GM21526 (cell line): Measurements from ENCODE around the gene REXO1.

Experiments
- ATAC-seq: cut with Tn5 transposase; IDR thresholded peaks from one replicate; pipeline ENCODE4 v1.9.1; 2021; ENCODE audit warnings: moderate library complexity; ENCODE audit not compliant: unreplicated experiment, low FRiP score

Gene REXO1

DNA sequence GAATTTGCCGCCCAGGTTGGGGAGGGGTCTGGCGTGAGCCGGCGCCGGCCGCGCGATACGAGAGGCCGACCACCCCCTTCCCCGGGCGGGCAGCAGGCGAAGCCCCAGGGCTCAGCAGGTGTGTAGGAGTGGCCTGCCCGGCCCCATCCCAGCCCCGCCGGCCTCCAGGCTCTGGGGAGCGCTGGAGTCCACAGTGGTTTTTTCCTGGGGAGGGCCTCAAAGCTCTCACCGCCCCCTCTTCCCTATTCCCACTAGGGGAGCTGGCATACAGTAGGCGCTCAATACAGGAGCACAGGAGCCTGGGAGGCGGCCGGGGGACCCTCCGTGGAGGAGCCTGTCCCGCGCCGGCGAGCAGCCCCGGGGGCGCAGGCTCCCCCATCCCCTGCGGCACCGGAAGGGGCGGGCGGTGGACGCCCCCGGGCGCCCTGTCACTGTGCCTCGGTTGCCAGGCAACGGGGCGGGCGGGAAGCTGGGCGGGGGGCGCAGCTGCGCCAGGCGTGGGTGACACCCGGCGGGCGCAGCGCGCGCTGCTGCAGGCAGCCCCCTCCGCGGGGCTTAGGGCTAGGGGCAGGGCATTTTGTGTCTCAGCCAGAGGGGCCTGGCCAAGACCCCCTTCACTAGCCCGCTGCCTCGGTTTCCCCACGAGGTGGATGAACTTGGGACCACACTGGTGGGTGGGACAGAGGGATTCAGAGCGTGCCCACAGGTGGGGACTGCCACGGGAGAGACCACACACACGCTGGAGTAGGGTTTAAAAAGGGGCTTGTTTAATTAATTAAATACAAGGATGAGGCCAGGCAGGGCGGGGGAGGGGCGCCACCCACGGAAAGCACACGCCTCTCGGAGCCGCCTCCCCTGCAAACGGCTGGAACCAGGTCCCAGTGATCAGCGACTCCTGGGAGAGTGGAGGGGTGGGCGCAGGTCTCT lies 3.6 kb upstream of the REXO1 start:
- no peak for ATAC-seq

DNA sequence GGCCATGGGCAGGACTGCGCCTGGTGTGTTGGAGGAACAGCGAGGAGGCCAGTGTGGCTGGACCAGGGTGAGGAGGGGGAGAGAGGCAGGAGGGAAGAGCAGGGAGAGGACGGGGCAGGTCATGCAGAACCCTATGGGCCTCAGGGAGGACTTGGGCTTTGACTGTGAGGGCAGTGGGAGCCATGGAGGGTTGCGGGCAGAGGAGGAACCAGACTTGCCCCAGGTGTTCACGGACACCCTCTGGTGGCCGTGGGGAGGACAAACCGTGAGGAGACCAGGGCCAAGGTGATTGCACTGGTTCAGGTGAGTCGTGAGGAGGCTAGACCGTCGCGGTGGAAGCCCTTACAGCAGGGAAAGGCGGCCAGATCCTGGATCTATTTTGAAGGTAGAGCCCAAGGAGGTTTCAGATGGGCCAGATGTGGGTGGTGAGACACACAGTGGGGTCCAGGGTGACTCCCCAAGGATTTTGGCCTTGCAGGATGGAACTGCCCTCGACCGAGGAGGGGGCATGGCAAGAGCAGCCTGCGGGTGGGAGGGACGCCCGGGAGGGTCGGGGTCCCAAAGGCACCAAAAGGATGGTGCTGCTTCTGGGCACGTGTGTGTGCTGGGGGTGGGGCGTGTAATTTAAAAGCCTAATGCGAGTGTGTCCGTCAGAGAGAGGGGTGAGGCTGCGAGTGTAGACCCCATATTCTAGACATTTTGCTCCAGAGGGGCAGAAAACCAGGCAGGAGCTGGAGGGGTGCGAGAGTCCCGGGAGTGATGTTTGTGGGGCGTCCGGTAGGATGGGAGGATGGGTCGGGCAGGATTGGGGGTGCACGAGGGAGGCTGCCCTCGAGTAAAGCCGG lies 2.7 kb upstream of the REXO1 start:
- ATAC-seq: no peak

DNA sequence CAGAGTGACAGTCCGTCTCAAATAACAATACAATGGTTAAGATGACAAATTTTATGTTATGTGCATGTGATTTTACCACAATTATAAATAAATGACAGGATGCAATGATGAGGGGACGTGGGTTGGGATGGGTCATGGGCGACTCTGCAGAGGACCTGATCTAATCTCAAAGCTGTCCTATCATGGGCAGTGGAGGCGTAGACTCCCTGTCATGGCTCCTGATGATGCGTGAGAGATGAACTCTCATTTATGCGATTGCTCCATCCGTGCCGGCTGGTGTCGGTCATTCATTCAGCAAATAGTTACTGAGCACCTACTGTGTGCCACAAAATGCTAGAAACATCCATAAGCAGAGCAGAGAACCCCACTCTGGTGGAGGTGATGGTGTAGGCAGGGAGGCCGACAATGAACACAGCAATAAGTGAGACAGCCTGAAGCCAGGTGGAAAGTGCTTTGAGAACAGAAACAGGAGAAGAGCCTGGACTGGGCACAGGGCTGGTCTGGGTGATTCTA lies 1.7 kb upstream of the REXO1 start:
- ATAC-seq: no peak

DNA sequence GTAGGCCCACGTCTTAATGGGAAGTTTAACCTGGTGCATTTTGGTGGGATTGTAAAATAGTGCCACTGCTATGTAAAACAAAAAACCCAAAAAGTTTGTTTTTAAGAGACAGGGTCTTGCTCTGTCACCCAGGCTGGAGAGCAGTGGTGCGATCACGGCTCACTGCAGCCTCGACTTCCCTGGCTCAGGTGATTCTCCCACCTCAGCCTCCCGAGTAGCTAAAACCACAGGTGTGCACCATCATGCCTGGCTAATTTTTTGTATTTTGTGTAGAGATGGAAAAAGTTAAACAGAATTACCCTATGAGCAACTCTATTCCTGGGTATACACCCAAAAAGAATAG lies 820 bp upstream of the REXO1 start:
- no peak for ATAC-seq

DNA sequence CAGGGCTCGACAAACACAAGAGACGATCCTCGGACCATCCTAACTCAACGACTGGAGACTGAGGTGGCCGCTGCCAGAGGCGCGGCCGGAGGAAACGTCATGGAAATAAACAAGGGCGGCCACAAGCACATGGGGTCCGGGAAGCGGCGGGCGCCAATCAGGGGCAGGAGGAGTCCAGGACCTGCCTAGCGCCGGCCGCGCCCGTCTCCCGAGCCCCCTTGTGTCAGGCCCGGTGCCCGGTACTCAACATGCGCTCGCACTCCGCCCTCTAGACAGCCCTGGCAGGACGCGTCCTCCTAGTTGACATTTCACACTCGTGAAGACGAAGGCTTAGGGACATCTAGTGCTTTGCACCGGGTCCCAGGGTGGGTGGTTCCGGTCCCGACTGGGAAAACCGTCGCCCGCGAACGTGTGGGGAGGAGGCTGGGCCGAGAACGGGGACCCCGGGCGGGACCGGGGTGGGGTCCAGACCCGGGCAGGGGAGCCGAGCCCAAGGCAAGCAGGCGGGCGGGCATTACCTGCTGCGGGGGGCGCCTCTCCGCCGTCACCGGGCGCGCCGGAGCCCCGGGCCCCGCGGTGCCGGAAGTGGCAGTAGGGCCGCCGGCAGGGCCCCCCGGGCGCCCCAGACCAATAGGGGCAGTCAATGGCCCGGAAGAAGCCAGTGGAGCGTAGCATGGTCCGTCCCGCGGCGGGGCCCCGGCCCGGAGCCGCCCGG lies 442 bp downstream of the REXO1 start:
- peak; percentile 27 for ATAC-seq

DNA sequence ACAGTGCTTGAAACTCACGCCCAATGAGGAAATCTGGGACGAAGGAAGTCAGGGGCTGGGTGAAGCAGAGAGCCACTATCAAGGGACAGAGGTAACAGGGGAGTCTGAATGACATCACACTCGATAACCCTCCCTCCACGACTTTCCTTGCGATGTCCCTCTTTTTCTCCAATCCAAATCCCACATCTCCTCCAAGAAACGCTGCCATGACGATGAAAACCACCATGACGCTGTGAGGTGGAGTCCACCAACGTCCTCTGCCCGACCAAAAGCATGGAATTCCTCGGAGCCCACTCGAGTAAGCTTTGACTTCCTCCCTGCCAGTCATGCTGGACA lies 967 bp downstream of the REXO1 start:
- no peak for ATAC-seq

DNA sequence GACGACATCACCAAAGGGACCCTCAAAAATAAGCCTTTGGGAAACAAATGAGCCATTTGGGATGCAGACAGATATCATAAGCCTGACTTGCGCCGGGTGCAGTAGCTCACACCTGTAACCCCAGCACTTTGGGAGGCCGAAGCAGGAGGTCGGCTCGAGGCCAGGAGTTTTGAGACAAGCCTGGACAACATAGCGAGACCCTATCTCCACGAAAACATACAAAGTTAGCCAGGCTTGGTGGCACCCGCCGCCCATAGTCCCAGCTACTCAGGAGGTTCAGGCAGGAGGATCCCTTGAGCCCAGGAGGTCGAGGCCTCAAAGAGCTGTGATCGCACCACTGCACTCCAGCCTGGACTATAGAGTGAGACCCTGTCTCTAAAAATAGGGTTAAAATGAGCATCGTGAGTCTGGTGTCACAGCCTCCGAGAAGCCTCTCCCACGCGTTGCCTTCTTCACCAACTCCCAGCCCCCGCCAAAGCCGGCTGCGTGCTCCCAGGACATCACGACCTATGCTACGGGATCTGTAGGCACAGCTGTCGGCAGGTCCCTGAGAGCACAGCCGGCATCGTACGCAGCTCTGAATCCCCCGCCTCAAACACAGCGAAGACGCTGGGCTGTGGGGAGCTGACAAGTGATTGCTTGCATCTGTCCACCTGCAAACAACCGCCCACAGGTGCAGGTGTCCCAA lies 1.6 kb downstream of the REXO1 start:
- no peak for ATAC-seq

DNA sequence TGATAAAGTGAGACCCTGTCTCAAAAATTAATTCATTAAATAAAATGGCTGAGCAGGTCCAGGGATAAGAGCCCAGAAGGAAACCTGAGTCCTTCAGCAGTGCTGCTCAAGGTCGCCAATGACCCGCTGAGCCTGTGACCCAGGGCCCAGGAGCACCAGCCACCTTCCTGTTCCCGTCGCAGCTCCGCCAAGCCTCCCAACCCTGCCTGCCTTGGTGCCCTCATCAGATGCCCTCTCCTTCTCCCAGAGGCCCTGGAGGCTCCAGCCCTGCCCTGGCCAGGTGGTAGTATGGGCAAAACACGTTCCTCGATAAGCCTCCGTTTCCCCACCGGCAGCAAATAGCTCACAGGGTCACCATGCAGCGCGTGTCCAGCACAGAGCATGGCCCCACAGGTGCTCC lies 2.6 kb downstream of the REXO1 start:
- ATAC-seq: no peak

DNA sequence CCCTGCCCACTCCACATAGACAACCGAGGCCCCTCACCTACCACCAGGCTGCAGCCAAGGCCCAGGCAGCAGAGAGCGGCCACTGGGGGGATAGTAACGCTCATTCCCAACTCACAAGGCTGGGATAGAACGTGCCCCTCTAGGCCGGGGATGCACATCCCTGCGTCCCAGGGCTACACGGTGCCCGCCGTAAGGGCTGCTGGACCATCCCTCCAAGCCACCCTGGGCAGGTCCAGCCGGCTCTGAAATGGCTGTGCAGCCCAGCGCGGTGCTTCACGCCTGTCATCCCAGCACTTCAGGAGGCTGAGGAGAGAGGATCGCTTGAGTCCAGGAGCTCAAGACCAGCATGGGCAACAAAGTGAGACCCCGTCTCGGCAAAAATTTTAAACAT lies 3.2 kb downstream of the REXO1 start:
- no peak for ATAC-seq

DNA sequence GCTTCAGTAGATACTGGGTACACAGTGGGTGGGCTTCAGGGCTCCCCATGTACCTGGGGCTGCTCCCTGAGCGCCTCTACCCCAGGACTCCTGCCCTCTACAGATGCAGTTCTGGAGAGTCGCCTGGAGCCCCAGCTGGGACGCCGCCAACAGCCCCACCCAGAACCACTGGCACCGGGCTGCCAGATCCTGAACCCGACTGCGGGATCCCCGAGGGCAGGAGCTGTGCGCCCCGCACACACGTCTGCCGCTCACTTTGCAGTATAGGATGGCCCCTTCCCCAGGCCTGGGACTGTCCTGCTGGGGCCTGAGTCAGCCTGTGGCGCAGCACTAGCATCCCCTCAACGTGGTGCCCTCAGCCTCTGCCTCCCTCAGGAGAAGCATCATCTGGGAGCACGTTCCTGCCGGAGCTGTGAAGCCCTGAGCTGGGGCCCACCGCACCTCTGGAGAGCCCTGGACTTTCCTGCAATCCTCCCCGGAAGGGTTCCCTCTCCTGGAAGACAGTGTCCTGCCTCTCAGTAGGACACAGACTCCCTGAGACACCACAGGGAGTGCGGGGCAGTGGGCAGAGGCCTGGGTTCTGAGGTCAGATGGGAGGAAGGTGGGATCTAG lies 3.7 kb downstream of the REXO1 start:
- ATAC-seq: no peak

DNA sequence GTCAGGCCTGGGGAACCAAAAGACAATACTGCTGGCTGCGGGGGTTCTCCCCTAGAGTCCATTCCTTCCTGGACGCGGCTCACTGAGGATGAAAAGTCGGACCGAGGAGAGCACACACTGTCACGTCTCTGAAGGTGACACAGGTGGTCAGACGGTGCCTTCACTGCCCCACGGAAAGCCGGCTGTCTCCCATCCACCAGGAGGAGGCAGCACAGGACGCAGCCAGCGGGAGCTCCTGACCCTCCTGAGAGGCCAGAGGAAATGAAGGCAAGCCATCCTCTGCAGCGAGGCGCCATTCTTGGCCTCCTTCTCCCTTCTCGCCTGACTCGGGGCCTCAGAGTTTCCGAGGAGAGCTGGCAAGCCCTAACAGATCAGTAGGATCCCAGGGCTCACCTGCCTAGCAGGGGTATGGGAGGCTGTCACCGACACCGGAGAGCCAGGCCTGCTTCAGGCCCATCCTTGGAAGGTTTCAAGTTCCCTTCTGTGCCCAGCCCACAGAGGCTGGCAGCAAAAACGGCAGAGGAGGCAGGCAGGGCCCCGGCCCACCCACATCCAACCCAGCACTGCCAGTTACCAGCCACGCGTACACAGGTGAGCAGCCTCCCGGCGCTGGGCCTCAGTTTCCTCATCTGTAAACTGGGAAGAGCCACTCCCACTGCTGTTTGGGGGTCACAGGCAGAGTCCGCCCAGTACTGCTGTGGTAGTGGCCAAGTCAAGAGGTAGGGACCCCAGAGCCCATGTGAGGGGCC lies 4.5 kb downstream of the REXO1 start:
- ATAC-seq: no peak

DNA sequence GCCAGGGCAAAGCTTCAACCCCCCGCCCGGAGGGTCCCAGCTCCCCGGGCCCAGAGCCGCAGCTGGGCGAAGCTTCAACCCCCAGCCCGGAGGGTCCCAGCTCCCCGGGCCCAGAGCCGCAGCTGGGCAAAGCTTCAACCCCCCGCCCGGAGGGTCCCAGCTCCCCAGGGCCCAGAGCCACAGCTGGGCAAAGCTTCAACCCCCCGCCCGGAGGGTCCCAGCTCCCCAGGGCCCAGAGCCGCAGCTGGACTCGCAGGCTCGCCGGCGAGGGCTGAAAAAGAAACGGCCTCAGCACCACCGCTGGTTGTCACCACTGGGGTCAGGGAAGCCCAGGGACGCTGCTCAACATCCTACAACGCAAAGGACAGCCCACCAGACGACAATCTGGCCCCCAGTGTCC lies 5.2 kb downstream of the REXO1 start:
- ATAC-seq: no peak

DNA sequence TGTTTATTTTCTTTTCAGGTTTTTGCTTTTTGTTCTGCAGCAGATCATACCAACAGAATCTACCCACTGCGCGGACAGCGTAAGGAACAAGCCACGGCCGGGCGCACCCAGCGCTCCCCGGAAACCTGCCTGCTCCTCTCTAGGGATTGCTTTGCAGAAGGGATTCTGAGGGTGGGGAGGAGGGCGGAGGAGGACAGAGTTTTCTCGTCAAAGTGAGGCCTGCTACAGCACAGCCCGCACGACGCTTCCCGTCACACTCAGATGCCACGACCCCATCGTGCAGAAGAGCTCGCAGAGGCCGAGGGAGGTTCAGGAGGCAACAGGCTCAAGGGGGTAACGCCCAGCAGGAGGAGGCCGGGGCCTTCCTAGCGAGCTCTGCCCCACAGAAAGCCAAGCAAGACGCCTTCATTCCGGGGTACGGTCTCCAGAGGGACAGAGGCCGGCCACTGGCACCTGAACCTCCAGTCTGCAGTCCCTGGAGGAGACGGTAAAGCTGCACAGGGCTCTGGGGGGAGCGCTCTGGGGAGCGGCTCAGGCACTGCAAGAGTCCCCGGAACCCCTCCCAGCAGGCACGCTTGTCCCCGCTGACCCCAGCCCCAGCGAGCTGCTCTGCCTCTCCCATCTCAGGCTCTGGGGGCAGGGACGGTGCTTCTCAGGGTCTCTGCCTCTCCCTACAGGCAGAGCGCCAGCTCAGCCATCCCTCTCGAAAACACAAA lies 6.9 kb downstream of the REXO1 start:
- ATAC-seq: no peak

DNA sequence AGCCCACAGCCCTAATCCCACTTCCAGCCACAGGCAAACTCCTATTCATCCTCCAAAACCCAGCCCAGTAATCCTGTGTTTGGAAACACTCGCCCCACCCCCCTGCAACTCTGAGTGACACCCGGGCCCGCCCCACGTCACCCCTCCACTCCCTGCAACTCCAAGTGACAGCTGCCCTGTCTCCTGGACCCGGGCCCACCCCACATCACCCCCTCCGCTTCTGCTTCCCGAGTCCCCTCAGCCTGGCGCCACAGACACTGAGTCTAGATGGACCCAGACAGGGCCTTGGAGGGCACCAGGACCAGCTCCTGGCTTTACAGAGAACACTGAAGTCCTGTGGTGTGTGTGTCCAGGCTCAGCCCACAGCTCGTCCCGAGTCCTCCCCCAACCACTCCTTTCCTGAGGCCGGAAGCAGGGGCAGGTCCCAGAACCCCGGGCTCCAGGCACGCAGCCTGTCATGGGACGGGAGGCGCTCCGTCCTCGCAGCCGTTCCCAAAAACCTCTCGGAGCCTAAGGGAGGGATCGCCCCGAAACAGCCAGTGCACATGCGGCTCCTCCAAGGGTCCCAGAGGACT lies 7.7 kb downstream of the REXO1 start:
- ATAC-seq: no peak

DNA sequence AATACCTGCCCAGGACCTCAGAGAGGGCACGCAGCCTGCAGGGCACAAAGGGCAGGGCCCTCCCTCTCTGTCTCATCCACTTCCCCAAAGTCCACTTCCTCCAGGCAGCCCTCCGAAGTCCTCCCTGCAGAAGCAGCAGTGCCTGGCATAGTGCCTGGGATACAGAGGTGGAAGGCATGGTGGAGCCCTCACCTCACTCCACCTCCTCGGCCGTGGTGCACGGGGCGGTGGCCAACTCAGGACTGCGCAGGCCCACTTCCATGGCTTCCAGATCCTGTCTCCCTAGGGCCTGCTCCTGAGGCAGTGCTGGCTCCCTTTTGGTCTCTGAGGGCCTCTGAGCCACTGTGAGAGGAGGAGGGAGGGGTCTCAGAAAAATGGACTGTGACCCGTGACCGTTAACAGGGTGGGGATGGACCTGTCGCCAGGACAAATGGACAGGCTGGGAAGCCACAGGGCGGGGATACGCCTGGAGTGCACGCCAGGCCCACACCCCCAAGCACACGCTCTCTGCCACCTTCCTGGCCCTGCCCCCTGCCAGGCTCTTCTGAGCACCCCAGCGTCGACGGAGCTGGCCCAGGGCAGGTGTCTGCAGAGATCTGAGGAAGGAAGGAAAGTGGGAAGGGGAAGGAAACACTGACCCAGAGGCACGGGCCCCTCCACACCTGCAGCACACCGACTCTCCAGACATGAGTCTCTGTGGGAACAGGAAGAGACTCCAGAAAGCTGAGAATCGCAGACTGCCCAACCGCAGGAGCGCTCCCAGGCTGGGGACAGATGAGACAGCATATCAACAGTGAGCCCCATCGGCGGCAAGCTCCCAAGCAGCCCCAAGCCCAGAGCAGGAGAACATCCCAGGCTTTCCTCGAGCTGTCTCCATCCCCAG lies 8.4 kb downstream of the REXO1 start:
- no peak for ATAC-seq

DNA sequence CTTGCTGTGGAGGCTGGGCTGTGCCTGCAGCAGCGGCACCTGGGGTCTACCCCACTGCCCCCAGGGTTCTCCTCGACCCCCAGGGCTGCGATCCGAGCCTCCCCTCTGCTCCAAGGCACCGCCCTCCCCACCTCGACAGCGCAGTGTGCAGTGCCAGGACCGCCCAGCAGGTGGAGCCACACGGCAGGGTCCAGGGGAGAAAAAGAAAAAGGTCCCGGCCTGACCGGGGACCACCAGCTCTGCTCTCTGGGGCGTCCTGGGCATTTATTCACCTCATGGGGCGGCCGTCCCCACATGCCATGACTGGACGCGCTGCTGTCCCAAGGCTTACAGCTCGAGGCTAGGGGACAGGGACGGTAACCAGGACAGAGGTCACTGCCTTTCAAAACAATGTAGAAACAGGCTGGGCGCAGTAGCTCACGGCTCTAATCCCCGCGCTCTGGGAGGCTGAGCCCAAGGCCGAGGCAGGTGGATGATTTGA lies 10.6 kb downstream of the REXO1 start:
- no peak for ATAC-seq

DNA sequence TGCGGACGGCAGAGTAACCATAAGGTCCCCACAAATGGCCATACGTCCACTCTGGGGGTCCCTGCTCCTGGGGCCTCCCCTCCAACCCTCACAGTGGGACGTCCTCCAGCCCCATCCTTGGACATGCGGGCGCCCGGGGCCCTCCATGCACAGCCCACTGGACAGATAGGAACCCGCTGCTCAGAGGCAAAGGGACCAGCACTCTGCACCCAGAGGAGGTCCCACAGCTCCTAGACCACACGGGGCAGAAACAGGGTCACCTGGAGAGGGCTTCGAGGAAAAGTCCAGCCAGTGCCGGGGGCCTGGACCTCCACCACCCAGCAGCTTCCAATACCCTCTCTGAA lies 11.1 kb downstream of the REXO1 start:
- ATAC-seq: no peak
